HepG2 (cell line): ENCODE measurements around the gene LHFPL2. TPM values are rescaled to one million over a fixed set of nuclear protein-coding genes. Genes with fewer than 3 reads are reported as not detected.

Source experiments
- ATAC-seq: fragments of 200-7000 bp; cut with Tn5 transposase; 3 replicates; pipeline ENCODE4 v1.9.1; 2020; ENCODE audit warnings: mild to moderate bottlenecking, moderate library complexity
- BruUV-seq: library from RNA; stranded (reverse); fragments of 400-500 nt; replicated peaks from 2 replicates; lab custom pipeline; 2021; lab: Mats Ljungman, UMichigan
- CTCF ChIA-PET: fragments of 300-600 bp; formaldehyde crosslinking; extraction: SDS; loops from one replicate; lab custom pipeline; 2021; ENCODE audit warnings: low total read pairs, inconsistent platforms, low intra/inter-chr PET ratio; lab: Yijun Ruan, JAX
- POLR2A ChIA-PET: fragments of 350-600 bp; sonication (Branson Sonifier 250); formaldehyde crosslinking; loops from one replicate; lab custom pipeline; 2020; ENCODE audit warnings: antibody characterized with exemption, inconsistent platforms; lab: Yijun Ruan, JAX
- DNase-seq: peaks from one replicate; pipeline ENCODE4 v3.0.0-alpha.2; 2015; ENCODE audit warnings: low spot score
- FAIRE-seq: peaks from 3 replicates; lab custom pipeline; 2011; peaks lifted over from hg19 to GRCh38; lab: Jason Lieb, UNC
- H2AFZ ChIP-seq: one replicate; pipeline ENCODE4 v1.6.1; 2011; ENCODE audit warnings: low read length, inconsistent platforms
- H3K27ac ChIP-seq: fragments of 300-600 bp; 3 replicates; pipeline ENCODE4 v1.8.0; 2011; ENCODE audit warnings: mixed run types, mild to moderate bottlenecking, mixed read lengths, low read length, inconsistent platforms; ENCODE audit not compliant: insufficient read depth; ENCODE audit errors: extremely low read length
- H3K27me3 ChIP-seq, 2 experiments: fragments of 200-600 bp in 1 of 2; 2 replicates in 1 of 2; 3 replicates in 1 of 2; pipeline versions ENCODE4 v1.6.0 to v1.8.0; 2011; ENCODE audit warnings: low read length in 2 of 2, mild to moderate bottlenecking in 2 of 2, moderate library complexity in 2 of 2, inconsistent platforms in 1 of 2; ENCODE audit not compliant: insufficient read depth in 2 of 2, control insufficient read depth in 1 of 2
- H3K36me3 ChIP-seq, 2 experiments: fragments of 200-600 bp in 1 of 2; replicated peaks in 1 of 2; 2 replicates in 1 of 2; 3 replicates in 1 of 2; pipeline versions ENCODE4 v1.5.1 to v1.8.0; 2011; ENCODE audit warnings: low read length in 2 of 2, inconsistent platforms in 1 of 2; ENCODE audit not compliant: insufficient read depth in 2 of 2, control insufficient read depth in 1 of 2
- H3K4me1 ChIP-seq: 2 replicates; pipeline ENCODE4 v1.5.1; 2012; ENCODE audit warnings: low read length, inconsistent platforms; ENCODE audit not compliant: insufficient read depth
- H3K4me2 ChIP-seq: 2 replicates; pipeline ENCODE4 v1.6.0; 2011; ENCODE audit warnings: low read depth, low read length, inconsistent platforms
- H3K4me3 ChIP-seq, 3 experiments: fragments of 200-600 bp in 1 of 3; sonication (generic), shearing (Covaris generic) in 1 of 3; replicated peaks in 1 of 3; 2 replicates each; pipeline ENCODE4 v1.5.1; 2011 to 2016; ENCODE audit warnings: low read length in 3 of 3, inconsistent platforms in 2 of 3, low read depth in 2 of 3, mild to moderate bottlenecking in 2 of 3, control low read depth in 1 of 3, mixed read lengths in 1 of 3; ENCODE audit not compliant: insufficient read depth in 1 of 3
- H3K79me2 ChIP-seq: one replicate; pipeline ENCODE4 v1.6.1; 2011; ENCODE audit warnings: low read length, inconsistent platforms; ENCODE audit not compliant: insufficient read depth
- H3K9ac ChIP-seq: 2 replicates; pipeline ENCODE4 v1.6.0; 2011; ENCODE audit warnings: mild to moderate bottlenecking, low read depth, low read length, inconsistent platforms; ENCODE audit not compliant: insufficient read depth
- H3K9me3 ChIP-seq: 2 replicates; pipeline ENCODE4 v1.5.1; 2012; ENCODE audit warnings: mild to moderate bottlenecking, low read length
- H4K20me1 ChIP-seq: 2 replicates; pipeline ENCODE4 v1.6.0; 2011; ENCODE audit warnings: inconsistent platforms, mild to moderate bottlenecking, low read length, moderate library complexity; ENCODE audit not compliant: insufficient read depth
- BCL6 ChIP-seq: IDR thresholded peaks from 2 replicates; pipeline ENCODE4 v1.6.1; 2016; ENCODE audit warnings: missing genetic modification reagents, missing compliant biosample characterization
- BORCS8-MEF2B ChIP-seq: sonication (generic); formaldehyde crosslinking; IDR thresholded peaks from 2 replicates; pipeline ENCODE4 v1.8.0; 2022; ENCODE audit warnings: mild to moderate bottlenecking, missing genetic modification reagents
- CEBPG ChIP-seq: IDR thresholded peaks from 2 replicates; pipeline ENCODE4 v1.6.1; 2016
- HOXA7 ChIP-seq: sonication (generic); formaldehyde crosslinking; IDR thresholded peaks from 2 replicates; pipeline ENCODE4 v1.8.1; 2022; ENCODE audit warnings: mild to moderate bottlenecking, missing genetic modification reagents, moderate library complexity
- NFRKB ChIP-seq: fragments of 450-650 bp; IDR thresholded peaks from 2 replicates; pipeline ENCODE4 v1.6.1; 2017
- NR2C2 ChIP-seq: sonication (generic); formaldehyde crosslinking; IDR thresholded peaks from 2 replicates; pipeline ENCODE4 v1.4.0; 2020; ENCODE audit warnings: missing genetic modification reagents, mild to moderate bottlenecking, moderate library complexity, borderline replicate concordance
- POGK ChIP-seq: sonication (generic); formaldehyde crosslinking; conservative IDR thresholded peaks from 2 replicates; pipeline ENCODE4 v1.8.0; 2022; ENCODE audit warnings: mild to moderate bottlenecking, moderate library complexity, missing genetic modification reagents
- ZBTB1 ChIP-seq: sonication (generic); formaldehyde crosslinking; IDR thresholded peaks from 2 replicates; pipeline ENCODE4 v1.4.0; 2020; ENCODE audit warnings: missing genetic modification reagents, borderline replicate concordance
- ZBTB7A ChIP-seq: sonication (generic); formaldehyde crosslinking; IDR thresholded peaks from 2 replicates; pipeline ENCODE4 v1.8.0; 2022; ENCODE audit warnings: mild to moderate bottlenecking, missing genetic modification reagents
- ZNF296 ChIP-seq: sonication (generic); formaldehyde crosslinking; conservative IDR thresholded peaks from 2 replicates; pipeline ENCODE4 v1.5.0; 2020; ENCODE audit warnings: mild to moderate bottlenecking, missing genetic modification reagents
- ZNF3 ChIP-seq: IDR thresholded peaks from 2 replicates; pipeline ENCODE4 v1.7.0; 2017; ENCODE audit warnings: inconsistent platforms
- ZNF547 ChIP-seq: sonication (generic); formaldehyde crosslinking; IDR thresholded peaks from 2 replicates; pipeline ENCODE4 v1.5.1; 2020; ENCODE audit warnings: mild to moderate bottlenecking, missing genetic modification reagents
- ZNF557 ChIP-seq: sonication (generic); formaldehyde crosslinking; IDR thresholded peaks from 2 replicates; pipeline ENCODE4 v1.4.0; 2020; ENCODE audit warnings: missing genetic modification reagents
- ZNF577 ChIP-seq: sonication (generic); formaldehyde crosslinking; IDR thresholded peaks from 2 replicates; pipeline ENCODE4 v1.4.0; 2020; ENCODE audit warnings: mild to moderate bottlenecking, low read depth, missing genetic modification reagents, borderline replicate concordance
- ZNF607 ChIP-seq: sonication (generic); formaldehyde crosslinking; IDR thresholded peaks from 2 replicates; pipeline ENCODE4 v1.5.1; 2020; ENCODE audit warnings: missing genetic modification reagents, mild to moderate bottlenecking, borderline replicate concordance
- ZNF747 ChIP-seq: sonication (generic); formaldehyde crosslinking; IDR thresholded peaks from 2 replicates; pipeline ENCODE4 v1.8.1; 2023; ENCODE audit warnings: missing genetic modification reagents, mild to moderate bottlenecking, borderline replicate concordance
- ZNF839 ChIP-seq: sonication (generic); formaldehyde crosslinking; IDR thresholded peaks from 2 replicates; pipeline ENCODE4 v1.4.0; 2020; ENCODE audit warnings: missing genetic modification reagents, mild to moderate bottlenecking, borderline replicate concordance
- ZSCAN21 ChIP-seq: sonication (generic); formaldehyde crosslinking; IDR thresholded peaks from 2 replicates; pipeline ENCODE4 v1.8.0; 2022; ENCODE audit warnings: mild to moderate bottlenecking, missing genetic modification reagents, moderate library complexity, borderline replicate concordance
- WGBS: methylation state at CpG from one replicate; pipeline ENCODE4 v1.1.6; 2017; ENCODE audit warnings: low lambda C conversion rate; 5-methylcytosine and 5-hydroxymethylcytosine counted together
- in situ Hi-C: cut with HindIII; loops from 2 replicates; pipeline ENCODE4 v1.10.0; 2017; ENCODE audit warnings: low pct_unique_long_range_greater_than_20kb; ENCODE audit not compliant: extremely low pct_ligation_motif_present
- intact Hi-C: fragments of 100-400 bp; cut with micrococcal nuclease; formaldehyde crosslinking; loops from one replicate; pipeline ENCODE4 v1.10.0; 2022; ENCODE audit not compliant: unreplicated experiment
- polyA plus RNA-seq, 8 experiments: library from polyadenylated mRNA; depleted of rRNA in 3 of 8; stranded (reverse) in 7 of 8; unstranded in 1 of 8; fragments of >200 nt; fragmentation: Illumina TruSeq in 4 of 8; extraction: Trizol in 4 of 8; gene quantifications; 2 replicates each; pipeline versions ENCODE4 v1.2.1 to v1.2.3, GENCODE V29; 2011 to 2016; ENCODE audit warnings: low read depth in 4 of 8, missing spikeins in 1 of 8, mixed read lengths in 1 of 8; ENCODE audit not compliant: insufficient read depth in 1 of 8
- total RNA-seq, 5 experiments: library from RNA; depleted of rRNA; stranded (reverse); fragments of >200 nt; fragmentation: Illumina TruSeq; extraction: Trizol; gene quantifications; 2 replicates each; pipeline ENCODE4 v1.2.3, GENCODE V29; 2016; ENCODE audit warnings: low read depth in 1 of 5

LHFPL2 gene
- total and polyA plus RNA-seq, 2 of the 13 experiments (the other 11 are each of a cell fraction or from before 2014, with no cell fraction given) = 6.0 to 20.0 TPM

GRCh38 chr5:78552729-78553342 is 95.7 kb downstream of the LHFPL2 start:
- no peaks in the 10 kb centered on the region for H3K9me3 ChIP-seq
- H3K4me3 ChIP-seq = no peak overlapping the region
- H4K20me1 ChIP-seq = no peaks in the 10 kb centered on the region
- in situ Hi-C loops = no loop called here
- BruUV-seq = no TSS peak
- no peak overlapping the region for H3K9ac ChIP-seq
- ChIA-PET CTCF (no interaction called here), POLR2A (no interaction called here)
- peaks cover 21% of the 10 kb centered on the region for H3K4me1 ChIP-seq
- no peaks in the 10 kb centered on the region for H3K27me3 ChIP-seq
- no peak for FAIRE-seq
- no peak overlapping the region for H3K4me2 ChIP-seq
- DNase-seq = no peak
- peaks cover 7 to 11% of the 10 kb centered on the region in 2 experiments; a peak in 3 of 5 replicates for H3K36me3 ChIP-seq
- H3K79me2 ChIP-seq = peaks cover 8% of the 10 kb centered on the region
- ATAC-seq = no peak
- TF ChIP-seq BORCS8-MEF2B (CRISPR knock-in tag) = no peak
- TF ChIP-seq BCL6 (CRISPR knock-in tag) = no peak
- TF ChIP-seq POGK (CRISPR knock-in tag) = no peak
- TF ChIP-seq ZBTB1 (CRISPR knock-in tag) = no peak
- TF ChIP-seq NFRKB = no peak
- no peak for TF ChIP-seq ZSCAN21 (CRISPR knock-in tag)
- TF ChIP-seq ZNF577 (CRISPR knock-in tag) = no peak
- TF ChIP-seq CEBPG (CRISPR knock-in tag) = no peak
- no peak for TF ChIP-seq NR2C2 (CRISPR knock-in tag)
- TF ChIP-seq ZNF839 (CRISPR knock-in tag) = no peak
- TF ChIP-seq ZNF3 (CRISPR knock-in tag) = no peak
- TF ChIP-seq ZNF547 (CRISPR knock-in tag) = no peak
- no peak for TF ChIP-seq ZNF296 (CRISPR knock-in tag)
- TF ChIP-seq ZNF557 (CRISPR knock-in tag) = no peak
- no peak for TF ChIP-seq ZBTB7A (CRISPR knock-in tag)
- no peak for TF ChIP-seq ZNF747 (CRISPR knock-in tag)
- no peak for TF ChIP-seq ZNF607 (CRISPR knock-in tag)
- TF ChIP-seq HOXA7 (CRISPR knock-in tag) = no peak
- TF ChIP-seq, all 625 proteins: peak for 0
- intact Hi-C loops = no loop called here
- 98% methylated on average over 11 of the region's 12 CpGs for WGBS
- no peak overlapping the region for H3K27ac ChIP-seq
- no peak overlapping the region for H2AFZ ChIP-seq
